CD14-positive monocyte (primary cell): ENCODE data around the gene DIS3L. TPM values are rescaled to one million over a fixed set of nuclear protein-coding genes. Genes with fewer than 3 reads are reported as not detected.
A peak's percentile ranks its signal among the peaks of the same experiment; 100 is the strongest.

Source experiments
- DNase-seq, 3 donors: peaks; one replicate each; pipeline ENCODE4 v3.0.0-alpha.2; 2011 to 2022
- H2AFZ ChIP-seq: 2 replicates; pipeline ENCODE4 v1.6.0; 2012; ENCODE audit warnings: mild to moderate bottlenecking, low read depth, low read length, inconsistent platforms; ENCODE audit not compliant: insufficient read depth, poor library complexity, severe bottlenecking
- H3K27ac ChIP-seq, 2 donors: 1 replicate in 1 of 2; 2 replicates in 1 of 2; pipeline ENCODE4 v1.5.1; 2012 to 2013; ENCODE audit warnings: low read length in 2 of 2, control low read depth in 1 of 2, inconsistent platforms in 1 of 2, low read depth in 1 of 2, mild to moderate bottlenecking in 1 of 2
- H3K27me3 ChIP-seq, 2 donors: one replicate each; pipeline versions ENCODE4 v1.6.0 to v1.6.1; 2011 to 2013; ENCODE audit warnings: low read length in 2 of 2; ENCODE audit not compliant: control insufficient read depth in 2 of 2, insufficient read depth in 2 of 2
- H3K36me3 ChIP-seq, 2 donors: replicated peaks in 1 of 2; 1 replicate in 1 of 2; 2 replicates in 1 of 2; pipeline versions ENCODE4 v1.5.1 to v1.6.1; 2012 to 2013; ENCODE audit warnings: low read length in 2 of 2, control low read depth in 1 of 2, inconsistent platforms in 1 of 2, mild to moderate bottlenecking in 1 of 2; ENCODE audit not compliant: insufficient read depth in 2 of 2, control insufficient read depth in 1 of 2
- H3K4me1 ChIP-seq, 2 donors: 1 replicate in 1 of 2; 2 replicates in 1 of 2; pipeline versions ENCODE4 v1.5.1 to v1.6.1; 2012 to 2013; ENCODE audit warnings: low read length in 2 of 2, control low read depth in 1 of 2, inconsistent platforms in 1 of 2, mild to moderate bottlenecking in 1 of 2, moderate library complexity in 1 of 2; ENCODE audit not compliant: insufficient read depth in 2 of 2, control insufficient read depth in 1 of 2
- H3K4me2 ChIP-seq: replicated peaks from 2 replicates; pipeline ENCODE3; 2012; ENCODE audit warnings: low read length, moderate library complexity, mild to moderate bottlenecking; ENCODE audit not compliant: poor library complexity, severe bottlenecking; ENCODE audit errors: extremely low read depth
- H3K4me3 ChIP-seq, 3 experiments: fragments of 200-600 bp in 1 of 3; sonication (generic) in 1 of 3; replicated peaks in 1 of 3; 1 replicate in 2 of 3; 2 replicates in 1 of 3; pipeline ENCODE4 v1.5.1; 2011 to 2013; ENCODE audit warnings: low read length in 3 of 3, mild to moderate bottlenecking in 3 of 3, control low read depth in 2 of 3, low read depth in 2 of 3, inconsistent platforms in 1 of 3, moderate library complexity in 1 of 3
- H3K79me2 ChIP-seq: 2 replicates; pipeline ENCODE4 v1.6.0; 2012; ENCODE audit warnings: mild to moderate bottlenecking, control low read depth, inconsistent platforms, low read length, moderate library complexity; ENCODE audit not compliant: insufficient read depth
- H3K9ac ChIP-seq: 2 replicates; pipeline ENCODE4 v1.6.0; 2017; ENCODE audit warnings: low read length, mild to moderate bottlenecking; ENCODE audit not compliant: insufficient read depth, poor library complexity, severe bottlenecking
- H3K9me3 ChIP-seq, 2 donors: replicated peaks in 1 of 2; 1 replicate in 1 of 2; 2 replicates in 1 of 2; pipeline versions ENCODE4 v1.5.1 to v1.6.1; 2012 to 2013; ENCODE audit warnings: low read length in 2 of 2, control low read depth in 1 of 2; ENCODE audit not compliant: control insufficient read depth in 1 of 2, insufficient read depth in 1 of 2
- H4K20me1 ChIP-seq: 2 replicates; pipeline ENCODE4 v1.6.0; 2012; ENCODE audit warnings: mild to moderate bottlenecking, low read length, control low read depth, moderate library complexity; ENCODE audit not compliant: insufficient read depth
- H3K27ac Mint-ChIP-seq, 7 donors: one replicate each; pipeline ENCODE4 v1.8.0; 2020; ENCODE audit warnings: mild to moderate bottlenecking in 7 of 7, mixed read lengths in 7 of 7, moderate library complexity in 6 of 7, inconsistent platforms in 2 of 7
- H3K27me3 Mint-ChIP-seq, 3 donors: one replicate each; pipeline ENCODE4 v1.8.0; 2021 to 2022; ENCODE audit warnings: low read depth in 3 of 3, mild to moderate bottlenecking in 3 of 3, mixed read lengths in 3 of 3, moderate library complexity in 3 of 3, inconsistent platforms in 1 of 3
- H3K36me3 Mint-ChIP-seq, 2 donors: one replicate each; pipeline ENCODE4 v1.8.0; 2020; ENCODE audit warnings: mixed read lengths in 2 of 2, inconsistent platforms in 1 of 2, mild to moderate bottlenecking in 1 of 2
- H3K4me1 Mint-ChIP-seq: one replicate; pipeline ENCODE4 v1.8.0; 2020; ENCODE audit warnings: mild to moderate bottlenecking, mixed read lengths
- H3K4me3 Mint-ChIP-seq, 2 donors: one replicate each; pipeline ENCODE4 v1.8.0; 2020; ENCODE audit warnings: mild to moderate bottlenecking in 2 of 2, mixed read lengths in 2 of 2, moderate library complexity in 1 of 2
- H3K9me3 Mint-ChIP-seq, 7 donors: one replicate each; pipeline ENCODE4 v1.8.0; 2020 to 2022; ENCODE audit warnings: mixed read lengths in 7 of 7, mild to moderate bottlenecking in 6 of 7, moderate library complexity in 6 of 7, inconsistent platforms in 2 of 7
- CTCF ChIP-seq: fragments of 200-600 bp; IDR thresholded peaks from one replicate; pipeline ENCODE4 v1.8.0; 2022; ENCODE audit warnings: antibody characterized with exemption, mild to moderate bottlenecking
- WGBS: methylation state at CpG from one replicate; pipeline ENCODE4 v1.1.5; 2013; ENCODE audit warnings: missing lambda C conversion rate; ENCODE audit not compliant: insufficient coverage; 5-methylcytosine and 5-hydroxymethylcytosine counted together
- intact Hi-C, 2 donors: fragments of 100-400 bp; cut with micrococcal nuclease; formaldehyde crosslinking; loops; one replicate each; pipeline versions ENCODE4 v1.15.0 to v1.15.1; 2023
- polyA plus RNA-seq, 3 donors: library from polyadenylated mRNA; depleted of rRNA in 1 of 3; unstranded in 2 of 3; stranded (reverse) in 1 of 3; fragments of 300-500 nt in 2 of 3; fragments of >200 nt in 1 of 3; fragmentation: Illumina TruSeq in 2 of 3; gene quantifications; 1 replicate in 2 of 3; 2 replicates in 1 of 3; pipeline ENCODE4 v1.2.3, GENCODE V29; 2012 to 2021

DIS3L gene
- polyA plus RNA-seq, 3 donors: 13.2 to 17.0 (median 13.6) TPM

- H2AFZ ChIP-seq: peak overlapping the region; percentile 23
Measured at GRCh38 chr15:66291816-66292570, 1.4 kb upstream of the DIS3L start.

More at GRCh38 chr15:66291816-66292570, 1.4 kb upstream of the DIS3L start:
- no peaks in the 10 kb centered on the region for H3K9me3 ChIP-seq
- Mint-ChIP-seq H3K27ac (peak overlapping the region in 2 of 7 donors; percentile 46 to 70), H3K4me3 (peak overlapping the region; percentile 48 to 89), H3K36me3 (peaks cover 0 to 3% of the 10 kb centered on the region in 2 donors), H3K9me3 (no peaks in the 10 kb centered on the region), H3K4me1 (peaks cover 31% of the 10 kb centered on the region), H3K27me3 (peaks cover 0 to 3% (median 2%) of the 10 kb centered on the region in 3 donors)
- H3K4me3 ChIP-seq: no peak overlapping the region
- no peaks in the 10 kb centered on the region for H3K27me3 ChIP-seq
- H4K20me1 ChIP-seq: no peaks in the 10 kb centered on the region
- H3K36me3 ChIP-seq: no peaks in the 10 kb centered on the region
- intact Hi-C loops: no loop called here
- no peak for DNase-seq
- H3K27ac ChIP-seq: no peak overlapping the region
- H3K4me1 ChIP-seq: peaks cover 18 to 28% of the 10 kb centered on the region in 2 donors
- TF ChIP-seq CTCF: no peak
- H3K9ac ChIP-seq: no peak overlapping the region
- H3K4me2 ChIP-seq: no peak overlapping the region
- WGBS: no CpG with 5 or more reads among the region's 6 CpGs
- peaks cover 27% of the 10 kb centered on the region for H3K79me2 ChIP-seq
